ENCODE measurements around the gene RIC1.

GRCh38 chr9:5778805-5779204 is 149.9 kb downstream of the RIC1 start:
- no peak for TF ChIP-seq CTCF (IDR thresholded peaks at IDR 0.05; ENCODE audit: low read length)
- no peak for TF ChIP-seq EZH2 (IDR thresholded peaks at IDR 0.05; ENCODE audit: borderline replicate concordance, low read length)
